RWPE2 (cell line): ENCODE data around the gene WDR18.

Experiments used
- ATAC-seq: fragments of 200-7000 bp; cut with Tn5 transposase; 3 replicates; pipeline ENCODE4 v1.9.1; 2021; ENCODE audit warnings: low read depth
- DNase-seq: peaks from one replicate; pipeline ENCODE4 v3.0.0-alpha.2; 2020; ENCODE audit warnings: low spot score
- H3K27ac ChIP-seq: fragments of 450-650 bp; 2 replicates; pipeline ENCODE4 v1.5.1; 2017; ENCODE audit warnings: mild to moderate bottlenecking; ENCODE audit not compliant: poor library complexity, severe bottlenecking
- H3K27me3 ChIP-seq: fragments of 250-450 bp; sonication (Bioruptor Pico); 2 replicates; pipeline ENCODE4 v1.5.1; 2021; ENCODE audit warnings: mild to moderate bottlenecking, moderate library complexity; ENCODE audit not compliant: insufficient read depth, poor library complexity, severe bottlenecking
- H3K36me3 ChIP-seq: fragments of 250-450 bp; sonication (Bioruptor Pico); 2 replicates; pipeline ENCODE4 v1.5.1; 2020; ENCODE audit warnings: low read depth, mild to moderate bottlenecking, moderate library complexity
- H3K4me1 ChIP-seq: fragments of 250-450 bp; sonication (Bioruptor Pico); 2 replicates; pipeline ENCODE4 v1.5.1; 2021; ENCODE audit warnings: mild to moderate bottlenecking, moderate library complexity; ENCODE audit not compliant: insufficient read depth, poor library complexity, severe bottlenecking
- H3K4me3 ChIP-seq: fragments of 250-450 bp; sonication (Bioruptor Pico); 2 replicates; pipeline ENCODE4 v1.5.1; 2021; ENCODE audit warnings: mild to moderate bottlenecking, moderate library complexity; ENCODE audit not compliant: severe bottlenecking
- H3K9me3 ChIP-seq: fragments of 250-450 bp; sonication (Bioruptor Pico); 2 replicates; pipeline ENCODE4 v1.5.1; 2021; ENCODE audit warnings: mild to moderate bottlenecking, moderate library complexity; ENCODE audit not compliant: severe bottlenecking
- TF ChIP-seq, protein P1 (sequence below): fragments of 450-650 bp; IDR thresholded peaks from one replicate; pipeline ENCODE4 v1.5.1; 2017; ENCODE audit warnings: mild to moderate bottlenecking, moderate library complexity; ENCODE audit not compliant: poor library complexity, severe bottlenecking

The WDR18 gene

DNA sequence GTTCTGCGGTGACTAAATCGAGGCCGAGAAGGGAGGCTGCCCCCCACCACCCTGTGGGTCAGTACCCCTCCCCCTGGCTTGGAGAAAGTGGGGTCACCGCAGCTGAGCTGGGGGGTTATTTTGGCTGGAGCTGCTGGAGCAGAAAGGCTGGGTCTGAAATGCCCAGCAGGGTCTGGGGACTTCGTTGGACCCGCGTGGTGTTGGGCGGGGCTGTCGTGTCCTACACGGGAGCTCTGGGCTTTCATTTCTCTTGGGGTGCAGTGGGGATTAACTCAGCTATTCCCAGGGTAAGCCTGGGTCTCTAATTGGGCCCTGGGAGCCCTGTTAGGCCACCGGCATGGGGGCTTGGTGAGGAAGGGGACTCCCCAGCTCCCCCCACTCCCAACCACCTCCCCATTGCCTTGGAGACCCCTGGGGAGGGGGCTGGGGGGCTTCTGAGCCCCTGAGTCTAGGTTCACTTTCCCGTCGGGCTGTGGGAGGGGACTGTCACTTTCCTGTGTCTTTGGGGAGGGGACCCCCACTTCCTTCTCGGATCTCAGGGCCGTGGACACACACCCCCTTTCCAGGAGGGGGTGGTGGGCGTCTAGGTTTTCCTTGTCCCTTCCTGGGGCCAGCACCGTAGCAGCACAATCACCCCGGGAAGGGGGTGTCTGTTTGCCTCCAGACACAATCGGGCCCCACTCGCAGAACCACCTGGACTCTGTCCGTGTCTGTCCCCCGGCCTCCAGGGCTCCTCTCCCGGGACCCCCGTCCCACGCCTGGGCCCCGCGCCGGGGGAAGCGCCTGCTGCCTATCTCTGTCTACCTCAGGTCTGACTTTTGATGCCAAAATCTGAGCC lies 10.2 kb upstream of the WDR18 start:
- no peak overlapping the region for H3K27ac ChIP-seq
- H3K9me3 ChIP-seq, result peaks cover 3% of the 10 kb centered on the region
- H3K27me3 ChIP-seq, result no peaks in the 10 kb centered on the region
- H3K4me3 ChIP-seq, result no peak overlapping the region
- peaks cover 24% of the 10 kb centered on the region for H3K36me3 ChIP-seq
- TF ChIP-seq, protein P1, sequence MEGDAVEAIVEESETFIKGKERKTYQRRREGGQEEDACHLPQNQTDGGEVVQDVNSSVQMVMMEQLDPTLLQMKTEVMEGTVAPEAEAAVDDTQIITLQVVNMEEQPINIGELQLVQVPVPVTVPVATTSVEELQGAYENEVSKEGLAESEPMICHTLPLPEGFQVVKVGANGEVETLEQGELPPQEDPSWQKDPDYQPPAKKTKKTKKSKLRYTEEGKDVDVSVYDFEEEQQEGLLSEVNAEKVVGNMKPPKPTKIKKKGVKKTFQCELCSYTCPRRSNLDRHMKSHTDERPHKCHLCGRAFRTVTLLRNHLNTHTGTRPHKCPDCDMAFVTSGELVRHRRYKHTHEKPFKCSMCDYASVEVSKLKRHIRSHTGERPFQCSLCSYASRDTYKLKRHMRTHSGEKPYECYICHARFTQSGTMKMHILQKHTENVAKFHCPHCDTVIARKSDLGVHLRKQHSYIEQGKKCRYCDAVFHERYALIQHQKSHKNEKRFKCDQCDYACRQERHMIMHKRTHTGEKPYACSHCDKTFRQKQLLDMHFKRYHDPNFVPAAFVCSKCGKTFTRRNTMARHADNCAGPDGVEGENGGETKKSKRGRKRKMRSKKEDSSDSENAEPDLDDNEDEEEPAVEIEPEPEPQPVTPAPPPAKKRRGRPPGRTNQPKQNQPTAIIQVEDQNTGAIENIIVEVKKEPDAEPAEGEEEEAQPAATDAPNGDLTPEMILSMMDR, result no peak
- ATAC-seq (no peak), DNase-seq (no peak)
- no peaks in the 10 kb centered on the region for H3K4me1 ChIP-seq

DNA sequence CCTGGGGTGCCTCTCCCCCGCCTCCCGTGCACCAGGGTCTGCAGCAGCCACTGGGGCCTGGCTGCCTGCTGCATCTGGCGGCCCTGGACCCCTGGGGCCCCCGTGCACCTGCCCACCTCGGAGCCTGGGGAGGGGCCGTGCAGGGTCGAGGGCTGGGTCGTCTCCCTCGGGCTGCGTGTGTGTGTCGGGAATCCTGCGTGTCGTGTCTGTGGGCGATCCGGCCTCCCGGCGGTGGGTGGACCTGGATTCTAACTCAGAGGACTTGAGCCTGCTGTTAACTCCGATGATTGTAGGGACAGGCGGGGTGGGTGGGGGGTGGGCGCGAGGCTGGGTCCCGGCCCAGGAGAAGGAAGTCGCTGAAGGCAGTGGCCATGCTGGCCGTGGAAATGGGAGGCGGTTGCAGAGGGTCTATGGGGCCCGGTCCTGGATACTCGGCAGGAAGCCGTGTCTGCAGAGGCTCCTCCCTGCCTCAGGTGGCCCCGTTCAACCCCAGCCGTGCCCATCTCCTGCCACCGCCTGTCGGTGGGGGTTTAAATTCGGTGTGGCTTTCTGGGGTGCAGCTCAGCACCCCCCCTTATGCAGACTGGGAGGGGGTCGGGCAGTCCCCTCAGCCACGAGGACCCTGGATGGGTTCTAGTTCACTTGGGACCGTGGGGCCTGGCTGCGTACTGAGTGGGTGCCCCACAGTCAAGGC lies 9.4 kb upstream of the WDR18 start:
- peak; percentile 47 for DNase-seq
- no peak for ATAC-seq
- Histone ChIP-seq H3K9me3 (peaks cover 3% of the 10 kb centered on the region), H3K27ac (no peak overlapping the region), H3K4me3 (no peak overlapping the region), H3K27me3 (no peaks in the 10 kb centered on the region), H3K4me1 (no peaks in the 10 kb centered on the region), H3K36me3 (peaks cover 19% of the 10 kb centered on the region)
- TF ChIP-seq, protein P1, result no peak

DNA sequence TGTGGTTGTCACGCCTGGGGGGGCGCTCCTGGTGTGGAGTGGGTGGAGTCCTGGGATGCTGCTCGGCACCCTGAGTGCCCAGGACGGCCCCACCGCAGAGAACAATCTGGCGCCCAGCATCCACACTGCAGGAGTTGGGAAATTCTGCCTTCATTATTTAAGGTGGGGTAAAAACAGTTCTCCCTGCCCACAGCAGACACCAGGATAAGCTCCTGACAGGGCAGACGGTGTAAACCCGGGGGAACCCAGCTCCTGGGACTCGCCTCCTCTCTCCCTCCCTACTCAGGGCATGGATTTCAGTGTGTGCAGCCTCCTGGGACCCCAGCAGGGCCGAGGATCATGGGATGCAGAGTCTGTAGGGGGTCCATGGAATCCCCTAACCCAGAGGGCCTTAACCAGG lies 7.7 kb upstream of the WDR18 start:
- H3K27ac ChIP-seq, result no peak overlapping the region
- no peaks in the 10 kb centered on the region for H3K9me3 ChIP-seq
- H3K36me3 ChIP-seq, result peaks cover 3% of the 10 kb centered on the region; the same call in 1 of the 2 replicates
- ATAC-seq (0 out of 3 replicates have a peak, but pooled peaks have one; percentile 35), DNase-seq (no peak)
- TF ChIP-seq, protein P1, result no peak
- no peaks in the 10 kb centered on the region for H3K4me1 ChIP-seq
- H3K4me3 ChIP-seq, result no peak overlapping the region
- no peaks in the 10 kb centered on the region for H3K27me3 ChIP-seq

DNA sequence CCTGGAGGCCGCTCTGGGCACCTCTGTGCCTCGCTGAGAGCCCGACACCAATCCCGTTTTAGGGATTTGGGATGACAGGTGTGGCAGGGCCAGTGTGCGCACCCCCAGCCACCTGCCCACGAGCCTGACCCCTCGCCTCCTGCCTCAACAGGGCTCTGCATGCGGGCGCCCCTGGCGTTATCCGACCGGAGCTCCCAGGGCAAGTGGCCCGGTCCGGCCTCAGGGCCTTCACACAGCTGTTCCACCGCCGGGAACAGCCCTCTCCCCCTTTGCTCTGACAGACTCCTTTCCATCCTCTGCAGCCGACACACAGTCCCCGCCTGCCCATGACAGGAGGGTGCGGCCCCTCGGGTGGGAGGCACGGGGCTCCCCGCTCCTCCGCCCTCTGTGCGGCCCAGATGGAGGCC lies 7.1 kb upstream of the WDR18 start:
- H3K9me3 ChIP-seq, result no peaks in the 10 kb centered on the region
- no peak for DNase-seq
- peak; percentile 21; the same call in 1 of the 3 replicates for ATAC-seq
- H3K27ac ChIP-seq, result no peak overlapping the region
- H3K4me1 ChIP-seq, result no peaks in the 10 kb centered on the region
- H3K27me3 ChIP-seq, result no peaks in the 10 kb centered on the region
- no peak overlapping the region for H3K4me3 ChIP-seq
- TF ChIP-seq, protein P1, result no peak
- no peaks in the 10 kb centered on the region for H3K36me3 ChIP-seq

DNA sequence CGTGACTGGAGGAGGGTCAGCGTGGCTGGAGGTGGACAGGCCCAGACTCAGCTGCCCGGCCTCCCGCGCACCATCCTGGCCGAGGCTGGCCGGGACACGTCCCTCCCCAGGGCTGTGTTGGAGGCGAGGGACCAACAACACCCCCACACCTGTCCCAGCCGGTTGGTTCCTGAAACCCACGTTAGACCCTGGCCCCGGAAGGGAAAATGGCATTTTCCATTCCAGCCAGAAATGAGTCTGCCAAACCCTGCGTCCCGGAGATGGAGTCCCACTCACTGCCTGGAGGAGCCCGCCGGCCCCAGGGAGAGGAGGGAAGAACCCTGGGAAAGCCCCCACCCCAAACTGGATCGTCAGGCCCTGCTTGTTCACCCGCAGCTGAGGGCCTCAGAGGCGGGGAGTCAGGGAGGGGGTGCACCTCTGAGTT lies 4.8 kb upstream of the WDR18 start:
- Histone ChIP-seq H3K9me3 (no peaks in the 10 kb centered on the region), H3K4me3 (no peak overlapping the region), H3K4me1 (peaks cover 3% of the 10 kb centered on the region), H3K27me3 (no peaks in the 10 kb centered on the region), H3K27ac (no peak overlapping the region), H3K36me3 (no peaks in the 10 kb centered on the region)
- TF ChIP-seq, protein P1, result no peak
- DNase-seq (no peak), ATAC-seq (no peak)
